ENCODE measurements around the gene SLC35B2. TPM values are rescaled to one million over a fixed set of nuclear protein-coding genes. Genes with fewer than 3 reads are reported as not detected.

The SLC35B2 gene
- total and polyA plus RNA-seq, 9 of the 15 experiments (the other 6 are each of a cell fraction or from before 2014, with no cell fraction given), result 14.5 to 59.1 (median 47.1) TPM

GRCh38 chr6:44304282-44305199 lies 47.2 kb upstream of the SLC35B2 start (continued):
- TF ChIP-seq, protein P1, sequence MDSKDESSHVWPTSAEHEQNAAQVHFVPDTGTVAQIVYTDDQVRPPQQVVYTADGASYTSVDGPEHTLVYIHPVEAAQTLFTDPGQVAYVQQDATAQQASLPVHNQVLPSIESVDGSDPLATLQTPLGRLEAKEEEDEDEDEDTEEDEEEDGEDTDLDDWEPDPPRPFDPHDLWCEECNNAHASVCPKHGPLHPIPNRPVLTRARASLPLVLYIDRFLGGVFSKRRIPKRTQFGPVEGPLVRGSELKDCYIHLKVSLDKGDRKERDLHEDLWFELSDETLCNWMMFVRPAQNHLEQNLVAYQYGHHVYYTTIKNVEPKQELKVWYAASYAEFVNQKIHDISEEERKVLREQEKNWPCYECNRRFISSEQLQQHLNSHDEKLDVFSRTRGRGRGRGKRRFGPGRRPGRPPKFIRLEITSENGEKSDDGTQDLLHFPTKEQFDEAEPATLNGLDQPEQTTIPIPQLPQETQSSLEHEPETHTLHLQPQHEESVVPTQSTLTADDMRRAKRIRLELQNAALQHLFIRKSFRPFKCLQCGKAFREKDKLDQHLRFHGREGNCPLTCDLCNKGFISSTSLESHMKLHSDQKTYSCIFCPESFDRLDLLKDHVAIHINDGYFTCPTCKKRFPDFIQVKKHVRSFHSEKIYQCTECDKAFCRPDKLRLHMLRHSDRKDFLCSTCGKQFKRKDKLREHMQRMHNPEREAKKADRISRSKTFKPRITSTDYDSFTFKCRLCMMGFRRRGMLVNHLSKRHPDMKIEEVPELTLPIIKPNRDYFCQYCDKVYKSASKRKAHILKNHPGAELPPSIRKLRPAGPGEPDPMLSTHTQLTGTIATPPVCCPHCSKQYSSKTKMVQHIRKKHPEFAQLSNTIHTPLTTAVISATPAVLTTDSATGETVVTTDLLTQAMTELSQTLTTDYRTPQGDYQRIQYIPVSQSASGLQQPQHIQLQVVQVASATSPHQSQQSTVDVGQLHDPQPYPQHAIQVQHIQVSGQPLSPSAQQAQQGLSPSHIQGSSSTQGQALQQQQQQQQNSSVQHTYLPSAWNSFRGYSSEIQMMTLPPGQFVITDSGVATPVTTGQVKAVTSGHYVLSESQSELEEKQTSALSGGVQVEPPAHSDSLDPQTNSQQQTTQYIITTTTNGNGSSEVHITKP (IDR thresholded peaks at IDR 0.05; ENCODE audit: partially characterized antibody), result peak; percentile 42
- no peak for TF ChIP-seq NFE2L1 (tag; IDR thresholded peaks at IDR 0.05; ENCODE audit: borderline replicate concordance, low read depth)
- no peak for TF ChIP-seq TEAD1 (CRISPR knock-in tag; IDR thresholded peaks at IDR 0.05)
- TF ChIP-seq, protein P2, sequence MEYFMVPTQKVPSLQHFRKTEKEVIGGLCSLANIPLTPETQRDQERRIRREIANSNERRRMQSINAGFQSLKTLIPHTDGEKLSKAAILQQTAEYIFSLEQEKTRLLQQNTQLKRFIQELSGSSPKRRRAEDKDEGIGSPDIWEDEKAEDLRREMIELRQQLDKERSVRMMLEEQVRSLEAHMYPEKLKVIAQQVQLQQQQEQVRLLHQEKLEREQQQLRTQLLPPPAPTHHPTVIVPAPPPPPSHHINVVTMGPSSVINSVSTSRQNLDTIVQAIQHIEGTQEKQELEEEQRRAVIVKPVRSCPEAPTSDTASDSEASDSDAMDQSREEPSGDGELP (CRISPR knock-in tag; IDR thresholded peaks at IDR 0.05; ENCODE audit: borderline replicate concordance), result peak; percentile 91
- no peak for TF ChIP-seq NR3C1 (CRISPR knock-in tag; IDR thresholded peaks at IDR 0.05)
- TF ChIP-seq ETV1 (tag; conservative IDR thresholded peaks at IDR 0.05; ENCODE audit: low read depth), result 0 out of 2 replicates have a peak, but pooled peaks have one; percentile 21
- TF ChIP-seq MAFK (IDR thresholded peaks at IDR 0.05; ENCODE audit: low read length), result peak; percentile 32; the same call in 1 of the 2 replicates
- 0 out of 2 replicates have a peak, but pooled peaks have one; percentile 78 for TF ChIP-seq PURB (CRISPR knock-in tag; IDR thresholded peaks at IDR 0.05; ENCODE audit: low read depth)
- TF ChIP-seq ZNF175 (CRISPR knock-in tag; IDR thresholded peaks at IDR 0.05; ENCODE audit: low read depth), result no peak
- no peak for TF ChIP-seq ZNF217 (CRISPR knock-in tag; IDR thresholded peaks at IDR 0.05)
- 0 out of 2 replicates have a peak, but pooled peaks have one; percentile 17 for TF ChIP-seq JUND (IDR thresholded peaks at IDR 0.05; ENCODE audit: borderline replicate concordance, low read depth, low read length)
- 0 out of 3 replicates have a peak, but pooled peaks have one; percentile 11 for TF ChIP-seq JUND (tag; IDR thresholded peaks at IDR 0.05; ENCODE audit: borderline replicate concordance, low read depth, low read length)
- TF ChIP-seq, protein P3, sequence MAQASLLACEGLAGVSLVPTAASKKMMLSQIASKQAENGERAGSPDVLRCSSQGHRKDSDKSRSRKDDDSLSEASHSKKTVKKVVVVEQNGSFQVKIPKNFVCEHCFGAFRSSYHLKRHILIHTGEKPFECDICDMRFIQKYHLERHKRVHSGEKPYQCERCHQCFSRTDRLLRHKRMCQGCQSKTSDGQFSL (CRISPR knock-in tag; IDR thresholded peaks at IDR 0.05), result peak; percentile 75
- TF ChIP-seq, protein P3 (tag; IDR thresholded peaks at IDR 0.05), result no peak
- peak; percentile 46 for TF ChIP-seq RBFOX2 (IDR thresholded peaks at IDR 0.05; ENCODE audit: low read depth, low read length)
- TF ChIP-seq ZKSCAN1 (IDR thresholded peaks at IDR 0.05; ENCODE audit: low read depth, low read length), result peak; percentile 45; the same call in 1 of the 2 replicates
- TF ChIP-seq THRAP3 (IDR thresholded peaks at IDR 0.05; ENCODE audit: borderline replicate concordance), result no peak
- TF ChIP-seq ZEB2 (IDR thresholded peaks at IDR 0.05), result no peak
- TF ChIP-seq TAF1 (IDR thresholded peaks at IDR 0.05; ENCODE audit: control insufficient read depth, extremely low read depth, insufficient read depth, low read length, severe bottlenecking), result peak; percentile 16

All from K562 (cell line).